ENCODE results near the gene NCEH1. TPM values are rescaled to one million over a fixed set of nuclear protein-coding genes. Genes with fewer than 3 reads are reported as not detected.
"Not testable (repeated sequence)": the region's sequence is repeated elsewhere in the genome, so short reads cannot be mapped to it uniquely, and the experiment has no call there.

NCEH1 gene
- 14.9 and 22.4 TPM in 2 replicates for total RNA-seq

DNA sequence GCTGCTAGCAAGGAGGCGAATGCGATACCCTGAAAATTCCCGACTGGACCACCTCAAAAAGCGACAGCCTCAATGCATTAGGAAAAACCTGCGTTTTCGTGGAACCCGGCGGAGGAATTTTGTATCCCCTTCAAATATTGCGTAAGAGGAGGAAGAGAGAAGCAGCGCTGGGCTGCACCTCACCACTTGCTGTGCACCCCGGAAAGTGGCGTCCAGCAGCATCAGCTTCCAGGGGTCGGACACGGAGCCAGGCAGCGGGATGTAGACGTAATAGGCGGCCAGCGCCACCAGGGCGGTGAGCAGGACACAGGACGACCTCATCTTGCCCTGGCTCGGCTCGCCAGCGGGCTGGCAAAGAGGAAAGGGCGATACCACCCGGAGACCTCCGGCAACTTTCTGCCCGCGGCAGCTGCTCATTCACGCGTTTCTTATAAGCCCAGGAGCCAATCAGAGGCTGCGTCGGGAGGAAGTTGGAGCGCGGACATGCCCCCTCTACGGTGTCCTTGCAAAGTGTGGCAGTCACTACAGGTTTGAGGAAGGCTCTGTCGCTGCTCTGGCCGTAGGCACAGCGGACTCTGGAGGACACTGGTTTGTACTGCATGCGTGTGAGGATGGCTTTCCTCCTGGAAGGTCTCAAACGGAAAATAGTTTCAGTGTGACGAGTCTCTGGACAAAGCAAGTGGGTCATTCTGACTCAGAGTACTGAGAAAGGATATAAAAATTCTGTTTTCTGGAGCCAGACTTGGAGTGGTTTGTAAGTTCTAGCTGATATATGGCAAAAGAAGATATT, at the start of gene NCEH1:
Gene NCEH1 (minus strand): TSS at position 404 of the 790 bp plus-strand sequence. CDS start 83 bp downstream, at position 321.
- TF ChIP-seq, protein P1, sequence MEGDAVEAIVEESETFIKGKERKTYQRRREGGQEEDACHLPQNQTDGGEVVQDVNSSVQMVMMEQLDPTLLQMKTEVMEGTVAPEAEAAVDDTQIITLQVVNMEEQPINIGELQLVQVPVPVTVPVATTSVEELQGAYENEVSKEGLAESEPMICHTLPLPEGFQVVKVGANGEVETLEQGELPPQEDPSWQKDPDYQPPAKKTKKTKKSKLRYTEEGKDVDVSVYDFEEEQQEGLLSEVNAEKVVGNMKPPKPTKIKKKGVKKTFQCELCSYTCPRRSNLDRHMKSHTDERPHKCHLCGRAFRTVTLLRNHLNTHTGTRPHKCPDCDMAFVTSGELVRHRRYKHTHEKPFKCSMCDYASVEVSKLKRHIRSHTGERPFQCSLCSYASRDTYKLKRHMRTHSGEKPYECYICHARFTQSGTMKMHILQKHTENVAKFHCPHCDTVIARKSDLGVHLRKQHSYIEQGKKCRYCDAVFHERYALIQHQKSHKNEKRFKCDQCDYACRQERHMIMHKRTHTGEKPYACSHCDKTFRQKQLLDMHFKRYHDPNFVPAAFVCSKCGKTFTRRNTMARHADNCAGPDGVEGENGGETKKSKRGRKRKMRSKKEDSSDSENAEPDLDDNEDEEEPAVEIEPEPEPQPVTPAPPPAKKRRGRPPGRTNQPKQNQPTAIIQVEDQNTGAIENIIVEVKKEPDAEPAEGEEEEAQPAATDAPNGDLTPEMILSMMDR (IDR thresholded peaks at IDR 0.05; ENCODE audit: insufficient read depth, low read length, poor library complexity, severe bottlenecking), result peak; percentile 85
- peak within 1 kb of the TSS; percentile 95 for H3K4me3 ChIP-seq (ENCODE audit: low read depth, low read length)
- no peaks in the 10 kb centered on the region for H3K36me3 ChIP-seq (ENCODE audit: control insufficient read depth, insufficient read depth, low read length)
- DNase-seq (ENCODE audit: low read depth), result peak; percentile 97
- no peaks in the 10 kb centered on the region for H3K27me3 ChIP-seq (ENCODE audit: control insufficient read depth, insufficient read depth, low read length)

DNA sequence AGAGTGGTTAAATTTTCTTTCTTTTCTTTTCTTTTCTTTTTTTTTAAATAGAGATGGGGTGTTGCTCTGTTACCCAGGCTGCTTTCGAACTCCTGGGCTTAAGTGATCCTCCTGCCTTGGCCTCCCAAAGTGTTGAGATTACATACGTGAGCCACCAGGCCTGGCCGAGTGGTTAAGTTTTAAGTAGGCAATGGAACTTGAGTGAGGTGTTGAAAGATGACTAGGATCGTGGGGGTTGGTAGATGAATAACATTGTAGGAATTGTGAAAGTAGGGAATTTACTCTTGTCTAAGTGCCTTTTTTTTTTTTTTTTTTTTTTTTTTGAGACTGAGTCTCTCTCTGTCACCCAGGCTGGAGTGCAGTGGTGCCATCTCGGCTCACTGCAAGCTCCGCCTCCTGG, 49.5 kb upstream of the NCEH1 start:
- not testable (repeated sequence) for H3K36me3 ChIP-seq (ENCODE audit: control insufficient read depth, insufficient read depth, low read length); H3K27me3 ChIP-seq (ENCODE audit: control insufficient read depth, insufficient read depth, low read length); DNase-seq (ENCODE audit: low read depth); H3K4me3 ChIP-seq (ENCODE audit: low read depth, low read length)

GRCh38 chr3:172753125-172753524, 42.3 kb upstream of the NCEH1 start:
- H3K4me3 ChIP-seq (ENCODE audit: low read depth, low read length), result peak overlapping the region; percentile 3
- no peaks in the 10 kb centered on the region for H3K27me3 ChIP-seq (ENCODE audit: control insufficient read depth, insufficient read depth, low read length)
- H3K36me3 ChIP-seq (ENCODE audit: control insufficient read depth, insufficient read depth, low read length), result no peaks in the 10 kb centered on the region
- DNase-seq (ENCODE audit: low read depth), result no peak
- TF ChIP-seq, protein P1 (IDR thresholded peaks at IDR 0.05; ENCODE audit: insufficient read depth, low read length, poor library complexity, severe bottlenecking), result no peak

GRCh38 chr3:172752651-172753050, 41.8 kb upstream of the NCEH1 start:
- TF ChIP-seq, protein P1 (IDR thresholded peaks at IDR 0.05; ENCODE audit: insufficient read depth, low read length, poor library complexity, severe bottlenecking), result no peak
- peak overlapping the region; percentile 3 for H3K4me3 ChIP-seq (ENCODE audit: low read depth, low read length)
- no peak for DNase-seq (ENCODE audit: low read depth)
- no peaks in the 10 kb centered on the region for H3K36me3 ChIP-seq (ENCODE audit: control insufficient read depth, insufficient read depth, low read length)
- H3K27me3 ChIP-seq (ENCODE audit: control insufficient read depth, insufficient read depth, low read length), result no peaks in the 10 kb centered on the region

GRCh38 chr3:172751175-172751704, 40.4 kb upstream of the NCEH1 start:
- TF ChIP-seq, protein P1 (IDR thresholded peaks at IDR 0.05; ENCODE audit: insufficient read depth, low read length, poor library complexity, severe bottlenecking), result no peak
- no peak for DNase-seq (ENCODE audit: low read depth)
- Histone ChIP-seq H3K4me3 (ENCODE audit: low read depth, low read length) (peak overlapping the region; percentile 73), H3K27me3 (ENCODE audit: control insufficient read depth, insufficient read depth, low read length) (no peaks in the 10 kb centered on the region), H3K36me3 (ENCODE audit: control insufficient read depth, insufficient read depth, low read length) (no peaks in the 10 kb centered on the region)

DNA sequence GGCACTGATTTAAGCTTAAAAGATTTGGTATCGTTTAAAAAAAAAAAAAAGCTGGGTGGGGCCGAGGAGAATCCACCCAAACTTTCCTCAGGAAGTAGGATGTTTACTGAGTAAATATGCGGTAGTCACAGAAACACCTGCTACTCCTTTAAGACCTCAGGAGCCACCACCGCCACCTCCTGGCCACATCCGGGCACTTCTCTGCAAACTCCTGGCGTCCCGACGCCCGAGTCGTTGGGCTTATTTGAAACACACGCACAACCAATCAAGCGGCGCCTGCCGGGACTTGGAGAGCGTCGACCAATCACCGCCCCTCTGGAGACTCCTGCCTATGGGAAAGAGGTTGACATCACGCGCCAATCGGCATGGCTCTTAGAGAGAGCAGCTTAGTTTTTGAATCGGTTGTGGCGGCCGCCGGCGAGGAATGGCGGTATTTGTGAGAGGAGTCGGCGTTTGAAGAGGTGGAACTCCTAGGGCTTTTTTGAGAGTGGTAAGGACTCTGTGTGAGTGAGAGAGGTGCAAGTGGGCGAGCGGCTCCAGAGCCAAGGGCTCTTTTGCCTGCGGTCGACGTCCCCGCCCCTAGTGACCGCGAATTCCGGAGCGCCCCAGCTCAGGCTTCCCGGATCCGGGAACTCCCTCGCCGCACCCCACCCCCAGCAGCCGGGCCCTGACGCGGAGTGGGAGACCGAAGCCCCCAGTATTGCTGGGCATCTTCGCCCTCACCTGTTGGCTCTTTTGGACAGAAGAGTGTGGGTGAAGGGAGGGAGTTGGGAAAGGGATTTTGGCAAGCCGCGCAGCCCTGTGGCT, 39.7 kb upstream of the NCEH1 start, which contains the start of gene ECT2:
Gene ECT2 (plus strand): TSS at position 359 of the 807 bp plus-strand sequence. CDS start 3,805 bp downstream, outside the sequence.
- Histone ChIP-seq H3K4me3 (ENCODE audit: low read depth, low read length) (peak within 1 kb of the TSS; percentile 73), H3K27me3 (ENCODE audit: control insufficient read depth, insufficient read depth, low read length) (no peaks in the 10 kb centered on the region), H3K36me3 (ENCODE audit: control insufficient read depth, insufficient read depth, low read length) (no peaks in the 10 kb centered on the region)
- DNase-seq (ENCODE audit: low read depth), result peak; percentile 99
- TF ChIP-seq, protein P1 (IDR thresholded peaks at IDR 0.05; ENCODE audit: insufficient read depth, low read length, poor library complexity, severe bottlenecking), result peak; percentile 85

Data from kidney epithelial cell (primary cell).